ENCODE results near the gene DIS3L2.

Gene DIS3L2

GRCh38 chr2:232058931-232059330 is 97.4 kb downstream of the DIS3L2 start:
- no peak for TF ChIP-seq CTCF (IDR thresholded peaks at IDR 0.05; ENCODE audit: low read depth, low read length)

DNA sequence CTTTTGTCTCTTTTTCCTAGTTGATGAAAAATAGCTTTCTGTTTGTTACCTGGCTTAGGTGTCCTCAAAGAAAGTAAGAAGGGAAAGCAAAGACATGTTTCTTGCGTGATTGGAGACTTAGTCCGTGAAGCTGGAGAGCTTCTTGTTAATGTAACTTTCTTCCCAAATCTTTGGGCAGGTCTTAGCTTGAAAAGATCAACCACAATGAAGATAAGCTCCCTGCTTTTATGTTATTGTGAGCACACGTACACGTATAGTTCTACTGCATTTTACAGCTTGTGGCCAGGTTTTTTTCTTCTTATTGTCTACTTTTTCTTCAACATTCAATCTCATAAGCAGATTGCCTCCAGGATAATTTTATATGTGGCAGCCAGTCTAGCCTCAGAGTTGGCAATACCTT is 99.8 kb downstream of the DIS3L2 start:
- in situ Hi-C loops (cut with HindIII; ENCODE audit: low sequenced_read_pairs), result no loop called here
- DNase-seq (ENCODE audit: low read depth, low spot score), result no peak
- no peak for TF ChIP-seq CTCF (IDR thresholded peaks at IDR 0.05; ENCODE audit: low read depth, low read length)
- no peak overlapping the region for H3K4me3 ChIP-seq (ENCODE audit: low read depth, low read length)

More at GRCh38 chr2:232058931-232059330, 97.4 kb downstream of the DIS3L2 start:
- no peak overlapping the region for H3K4me3 ChIP-seq (ENCODE audit: low read depth, low read length)
- no peak for DNase-seq (ENCODE audit: low read depth, low spot score)
- in situ Hi-C loops (cut with HindIII; ENCODE audit: low sequenced_read_pairs), result no loop called here

- in situ Hi-C loops (cut with HindIII; ENCODE audit: low sequenced_read_pairs), result no loop called here
- no peak for DNase-seq (ENCODE audit: low read depth, low spot score)
- no peak for TF ChIP-seq CTCF (IDR thresholded peaks at IDR 0.05; ENCODE audit: low read depth, low read length)
- no peak overlapping the region for H3K4me3 ChIP-seq (ENCODE audit: low read depth, low read length)
Measured at GRCh38 chr2:232073026-232073425, 111.5 kb downstream of the DIS3L2 start.

DNA sequence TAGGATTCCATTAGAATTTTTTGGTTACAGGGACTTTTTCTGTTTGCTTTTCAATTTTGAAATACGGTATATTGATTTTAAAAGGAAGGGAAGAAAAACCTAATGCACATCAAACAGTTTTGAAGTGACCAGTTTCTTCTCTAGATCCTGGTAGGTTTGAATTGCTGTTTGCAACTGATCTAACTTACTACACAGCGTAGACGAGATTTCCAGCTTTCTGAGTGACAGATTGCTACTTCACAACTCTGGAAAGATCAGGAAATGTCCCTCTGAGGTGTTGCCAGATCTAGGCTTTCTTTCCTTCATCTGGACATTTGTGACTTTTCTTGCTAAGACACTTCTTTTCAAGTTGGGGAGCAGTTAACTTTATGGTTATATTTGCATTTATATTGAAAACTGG is 112.2 kb downstream of the DIS3L2 start:
- in situ Hi-C loops (cut with HindIII; ENCODE audit: low sequenced_read_pairs), result no loop called here
- no peak for DNase-seq (ENCODE audit: low read depth, low spot score)
- no peak for TF ChIP-seq CTCF (IDR thresholded peaks at IDR 0.05; ENCODE audit: low read depth, low read length)
- no peak overlapping the region for H3K4me3 ChIP-seq (ENCODE audit: low read depth, low read length)

DNA sequence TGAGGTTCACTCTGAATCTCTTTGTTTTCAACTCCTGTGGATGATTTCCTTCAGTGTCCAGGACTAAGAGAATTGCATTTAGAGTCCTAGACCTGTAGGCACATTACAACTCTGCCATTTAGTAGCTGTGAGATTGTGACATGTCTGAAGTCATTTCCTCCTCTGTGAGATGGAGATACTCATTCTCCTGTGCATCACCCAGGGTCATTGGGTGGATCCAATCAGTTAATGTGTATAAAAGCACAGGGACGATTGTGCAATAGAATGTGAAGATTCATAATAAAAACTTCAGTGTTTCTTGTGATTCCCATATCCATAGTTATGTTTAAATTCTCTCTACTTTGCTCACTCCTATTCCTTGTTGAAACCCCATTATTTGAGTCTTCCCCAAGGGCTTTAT is 113.6 kb downstream of the DIS3L2 start:
- H3K4me3 ChIP-seq (ENCODE audit: low read depth, low read length), result no peak overlapping the region
- DNase-seq (ENCODE audit: low read depth, low spot score), result no peak
- in situ Hi-C loops (cut with HindIII; ENCODE audit: low sequenced_read_pairs), result no loop called here
- no peak for TF ChIP-seq CTCF (IDR thresholded peaks at IDR 0.05; ENCODE audit: low read depth, low read length)

- in situ Hi-C loops (cut with HindIII; ENCODE audit: low sequenced_read_pairs), result no loop called here
- no peak for TF ChIP-seq CTCF (IDR thresholded peaks at IDR 0.05; ENCODE audit: low read depth, low read length)
Measured at GRCh38 chr2:232075859-232076258, 114.3 kb downstream of the DIS3L2 start.

GRCh38 chr2:232076272-232076671 is 114.8 kb downstream of the DIS3L2 start:
- no peak for DNase-seq (ENCODE audit: low read depth, low spot score)
- H3K4me3 ChIP-seq (ENCODE audit: low read depth, low read length), result no peak overlapping the region
- in situ Hi-C loops (cut with HindIII; ENCODE audit: low sequenced_read_pairs), result no loop called here
- no peak for TF ChIP-seq CTCF (IDR thresholded peaks at IDR 0.05; ENCODE audit: low read depth, low read length)

More at GRCh38 chr2:232075859-232076258, 114.3 kb downstream of the DIS3L2 start:
- no peak overlapping the region for H3K4me3 ChIP-seq (ENCODE audit: low read depth, low read length)
- no peak for DNase-seq (ENCODE audit: low read depth, low spot score)
